H1 (cell line): ENCODE measurements around the gene CPA2. TPM values are rescaled to one million over a fixed set of nuclear protein-coding genes. Genes with fewer than 3 reads are reported as not detected.

Source experiments
- CTCF ChIA-PET: fragments of 300-600 bp; sonication (Branson Sonifier 250); formaldehyde crosslinking; loops from one replicate; lab custom pipeline; 2021; ENCODE audit not compliant: partially characterized antibody; lab: Charles Lee
- POLR2A ChIA-PET: fragments of 300-600 bp; sonication (Branson Sonifier 250); formaldehyde crosslinking; loops from one replicate; lab custom pipeline; 2021; ENCODE audit warnings: inconsistent platforms; ENCODE audit not compliant: partially characterized antibody; lab: Charles Lee
- DNase-seq, 2 experiments: peaks; one replicate each; pipeline versions ENCODE4 v3.0.0 to v3.0.0-alpha.2; 2010 to 2022; ENCODE audit warnings: low spot score in 2 of 2, low read depth in 1 of 2, mixed read lengths in 1 of 2
- FAIRE-seq: peaks from 2 replicates; lab custom pipeline; 2011; peaks lifted over from hg19 to GRCh38; lab: Jason Lieb, UNC
- H2AFZ ChIP-seq: 2 replicates; pipeline ENCODE4 v1.8.1; 2012; ENCODE audit warnings: low read length, inconsistent platforms
- H2AK5ac ChIP-seq: 2 replicates; pipeline ENCODE4 v1.6.1; 2013; ENCODE audit warnings: low read depth, low read length
- H2BK120ac ChIP-seq: replicated peaks from 2 replicates; pipeline ENCODE3; 2013; ENCODE audit warnings: low read depth, low read length, inconsistent platforms
- H2BK12ac ChIP-seq: 2 replicates; pipeline ENCODE4 v1.6.1; 2013; ENCODE audit warnings: low read depth, low read length
- H2BK15ac ChIP-seq: 2 replicates; pipeline ENCODE4 v1.6.1; 2013; ENCODE audit warnings: low read length
- H2BK20ac ChIP-seq: 2 replicates; pipeline ENCODE4 v1.6.1; 2013; ENCODE audit warnings: low read length
- H2BK5ac ChIP-seq: 2 replicates; pipeline ENCODE4 v1.6.1; 2013; ENCODE audit warnings: low read depth, low read length
- H3K14ac ChIP-seq: 2 replicates; pipeline ENCODE4 v1.6.1; 2013; ENCODE audit warnings: inconsistent platforms; ENCODE audit not compliant: insufficient read length
- H3K18ac ChIP-seq: 2 replicates; pipeline ENCODE4 v1.6.1; 2013; ENCODE audit warnings: low read length; ENCODE audit errors: extremely low read depth
- H3K23ac ChIP-seq: 2 replicates; pipeline ENCODE4 v1.6.1; 2013; ENCODE audit warnings: inconsistent platforms; ENCODE audit not compliant: insufficient read length
- H3K23me2 ChIP-seq: 2 replicates; pipeline ENCODE4 v1.6.1; 2013; ENCODE audit warnings: low read depth, low read length
- H3K27ac ChIP-seq: 2 replicates; pipeline ENCODE4 v1.6.1; 2011; ENCODE audit warnings: low read depth, low read length, inconsistent platforms
- H3K27me3 ChIP-seq, 4 experiments: replicated peaks in 1 of 4; 1 replicate in 1 of 4; 2 replicates in 3 of 4; pipeline versions ENCODE4 v1.6.1 to v1.8.1; 2011 to 2013; ENCODE audit warnings: low read length in 3 of 4, mild to moderate bottlenecking in 3 of 4, inconsistent platforms in 2 of 4, mixed read lengths in 2 of 4, moderate library complexity in 1 of 4; ENCODE audit not compliant: control insufficient read depth in 3 of 4, insufficient read depth in 3 of 4; ENCODE audit errors: extremely low read depth in 1 of 4
- H3K36me3 ChIP-seq, 4 experiments: 2 replicates each; pipeline versions ENCODE4 v1.6.1 to v1.8.1; 2011 to 2013; ENCODE audit warnings: mild to moderate bottlenecking in 4 of 4, low read length in 3 of 4, moderate library complexity in 2 of 4, control low read depth in 1 of 4, inconsistent platforms in 1 of 4; ENCODE audit not compliant: insufficient read depth in 4 of 4, control insufficient read depth in 2 of 4
- H3K4ac ChIP-seq: replicated peaks from 2 replicates; pipeline ENCODE3; 2013; ENCODE audit warnings: low read length, low read depth, mixed read lengths, inconsistent platforms; ENCODE audit not compliant: insufficient read length
- H3K4me1 ChIP-seq, 4 experiments: replicated peaks in 1 of 4; 1 replicate in 1 of 4; 2 replicates in 3 of 4; pipeline versions ENCODE4 v1.6.1 to v1.8.1; 2011 to 2013; ENCODE audit warnings: low read length in 3 of 4, inconsistent platforms in 2 of 4, mixed read lengths in 1 of 4; ENCODE audit not compliant: insufficient read depth in 4 of 4, control insufficient read depth in 3 of 4
- H3K4me2 ChIP-seq, 2 experiments: 2 replicates each; pipeline versions ENCODE4 v1.6.1 to v1.8.1; 2011 to 2013; ENCODE audit warnings: low read depth in 2 of 2, low read length in 2 of 2, control low read depth in 1 of 2, inconsistent platforms in 1 of 2, mild to moderate bottlenecking in 1 of 2; ENCODE audit not compliant: insufficient read depth in 1 of 2
- H3K4me3 ChIP-seq, 4 experiments: fragments of 200-600, 300-600 bp in 1 of 4; sonication (generic), shearing (Covaris generic), sonication (Bioruptor Twin) in 1 of 4; 2 replicates each; pipeline versions ENCODE4 v1.5.1 to v1.8.1; 2011 to 2016; ENCODE audit warnings: low read length in 4 of 4, low read depth in 3 of 4, control low read depth in 2 of 4, inconsistent platforms in 2 of 4, mild to moderate bottlenecking in 2 of 4, mixed read lengths in 1 of 4, moderate library complexity in 1 of 4; ENCODE audit not compliant: insufficient read depth in 2 of 4; ENCODE audit errors: extremely low read depth in 1 of 4
- H3K56ac ChIP-seq: replicated peaks from 2 replicates; pipeline ENCODE3; 2013; ENCODE audit warnings: low read depth, mild to moderate bottlenecking, mixed read lengths, low read length, inconsistent platforms; ENCODE audit not compliant: insufficient read length
- H3K79me1 ChIP-seq: 2 replicates; pipeline ENCODE4 v1.6.1; 2013; ENCODE audit warnings: low read depth, low read length, control low read depth
- H3K79me2 ChIP-seq, 2 experiments: 2 replicates each; pipeline versions ENCODE4 v1.6.1 to v1.8.1; 2012 to 2013; ENCODE audit warnings: low read length in 2 of 2, mild to moderate bottlenecking in 2 of 2, inconsistent platforms in 1 of 2; ENCODE audit not compliant: insufficient read depth in 2 of 2, control insufficient read depth in 1 of 2
- H3K9ac ChIP-seq, 4 experiments: replicated peaks in 1 of 4; 1 replicate in 1 of 4; 2 replicates in 3 of 4; pipeline versions ENCODE4 v1.6.1 to v1.8.1; 2011 to 2013; ENCODE audit warnings: low read depth in 3 of 4, low read length in 3 of 4, control low read depth in 2 of 4, mild to moderate bottlenecking in 2 of 4, moderate library complexity in 2 of 4, inconsistent platforms in 1 of 4; ENCODE audit errors: extremely low read depth in 1 of 4
- H3K9me3 ChIP-seq, 2 experiments: 2 replicates each; pipeline versions ENCODE4 v1.6.1 to v1.8.1; 2012 to 2013; ENCODE audit warnings: mild to moderate bottlenecking in 2 of 2, moderate library complexity in 2 of 2, control low read depth in 1 of 2, inconsistent platforms in 1 of 2, low read depth in 1 of 2, low read length in 1 of 2, mixed read lengths in 1 of 2; ENCODE audit not compliant: insufficient read depth in 2 of 2
- H4K20me1 ChIP-seq, 2 experiments: replicated peaks in 1 of 2; 2 replicates each; pipeline versions ENCODE3 to v1.8.1; 2011 to 2013; ENCODE audit warnings: inconsistent platforms in 2 of 2, low read length in 2 of 2, mild to moderate bottlenecking in 1 of 2; ENCODE audit not compliant: insufficient read depth in 2 of 2, control insufficient read depth in 1 of 2
- H4K5ac ChIP-seq: 2 replicates; pipeline ENCODE4 v1.6.1; 2013; ENCODE audit warnings: low read length, low read depth, mixed read lengths, inconsistent platforms; ENCODE audit not compliant: insufficient read length
- H4K8ac ChIP-seq: 2 replicates; pipeline ENCODE4 v1.8.0; 2013; ENCODE audit warnings: mild to moderate bottlenecking, moderate library complexity, low read length, inconsistent platforms; ENCODE audit not compliant: insufficient read depth; ENCODE audit errors: extremely low read depth
- H4K91ac ChIP-seq: replicated peaks from 2 replicates; pipeline ENCODE3; 2013; ENCODE audit warnings: low read length, mixed read lengths, inconsistent platforms; ENCODE audit not compliant: insufficient read length
- ASH2L ChIP-seq: fragments of 200-600, 300-600 bp; sonication (generic); IDR thresholded peaks from one replicate; pipeline ENCODE4 v1.7.1; 2017; ENCODE audit warnings: low read length
- KDM1A ChIP-seq: fragments of 200-600, 300-600 bp; sonication (generic); IDR thresholded peaks from 2 replicates; pipeline ENCODE4 v1.7.1; 2016; ENCODE audit warnings: mild to moderate bottlenecking, low read length, borderline replicate concordance
- WGBS, 2 experiments: shearing (Covaris generic) in 1 of 2; methylation state at CpG; one replicate each; pipeline versions ENCODE4 v1.1.6 to v1.1.7; 2013 to 2015; ENCODE audit warnings: low lambda C conversion rate in 2 of 2, mixed read lengths in 2 of 2, inconsistent platforms in 1 of 2, low coverage in 1 of 2, missing lambda C conversion rate in 1 of 2; ENCODE audit not compliant: insufficient replicate concordance in 2 of 2, insufficient coverage in 1 of 2, insufficient read length in 1 of 2; ENCODE audit errors: extremely low coverage in 1 of 2, missing lambda C conversion rate in 1 of 2; 5-methylcytosine and 5-hydroxymethylcytosine counted together
- polyA plus RNA-seq, 7 experiments: library from polyadenylated mRNA; depleted of rRNA in 3 of 7; stranded (reverse) in 5 of 7; unstranded in 2 of 7; fragments of >200 nt in 5 of 7; fragments of 200-250 nt in 2 of 7; gene quantifications; 1 replicate in 5 of 7; 2 replicates in 1 of 7; 4 replicates in 1 of 7; pipeline versions ENCODE4 v1.2.1 to v1.2.3, GENCODE V29; 2011 to 2013; ENCODE audit warnings: missing spikeins in 2 of 7, mixed read lengths in 2 of 7
- total RNA-seq: library from RNA; stranded (reverse); fragmentation: NEBNext Ultra II Directional; extraction: Animal tissue kit (Norgen Biotek cat#: 25700); gene quantifications from 2 replicates; pipeline ENCODE4 v1.2.1, GENCODE V29; 2021

Gene CPA2
- total and polyA plus RNA-seq, 2 of the 8 experiments (the other 6 are each of a cell fraction or from before 2014, with no cell fraction given): 0.21 TPM; not detected in 1

GRCh38 chr7:130332259-130333053 is 65.8 kb downstream of the CPA2 start:
- H4K8ac ChIP-seq: no peak overlapping the region
- TF ChIP-seq KDM1A (no peak), ASH2L (no peak)

More at GRCh38 chr7:130332259-130333053, 65.8 kb downstream of the CPA2 start:
- Histone ChIP-seq H3K79me1 (no peaks in the 10 kb centered on the region), H3K56ac (no peak overlapping the region), H3K9me3 (no peaks in the 10 kb centered on the region), H2BK15ac (no peak overlapping the region), H3K9ac (no peak overlapping the region), H2BK120ac (no peak overlapping the region), H3K14ac (no peak overlapping the region), H3K79me2 (no peaks in the 10 kb centered on the region), H3K23ac (no peak overlapping the region), H2BK12ac (no peak overlapping the region), H3K4me1 (peaks cover 0 to 2% (median under 1%) of the 10 kb centered on the region in 4 experiments; a peak in 1 of 7 replicates), H3K4ac (no peak overlapping the region), H3K4me3 (no peak overlapping the region), H4K91ac (no peak overlapping the region), H4K20me1 (no peaks in the 10 kb centered on the region), H2AK5ac (no peak overlapping the region), H3K4me2 (no peak overlapping the region), H3K36me3 (no peaks in the 10 kb centered on the region), H3K23me2 (no peaks in the 10 kb centered on the region), H2BK20ac (no peak overlapping the region), H2BK5ac (no peak overlapping the region), H4K5ac (no peak overlapping the region), H3K27me3 (no peaks in the 10 kb centered on the region), H3K18ac (no peak overlapping the region), H2AFZ (no peak overlapping the region), H3K27ac (no peak overlapping the region)
- FAIRE-seq (no peak), DNase-seq (no peak)
- ChIA-PET POLR2A (interaction anchor here (0.6 kb wide), 1 partner anchor 381 kb away, joined by 5 read pairs; no protein-coding TSS in a partner anchor), CTCF (interaction anchor here (0.9 to 1.7 kb wide), 4 partner anchors 10 to 159 kb away, joined by 3 read pairs; partner anchors contain the start of gene CPA1)
- 85% methylated on average over 4 of the region's 4 CpGs; no CpG with 5 or more reads in 1 of the 2 experiments for WGBS, 2 experiments
